Measurements from ENCODE around the gene DLK2.

GRCh38 chr6:43436577-43437282 is 18.6 kb downstream of the DLK2 start:
- TF ChIP-seq CTCF (IDR thresholded peaks at IDR 0.05; ENCODE audit: low read length): no peak
- no peak for TF ChIP-seq EZH2 (IDR thresholded peaks at IDR 0.05; ENCODE audit: borderline replicate concordance, low read length)
